H1 (cell line): ENCODE measurements around the gene TOR1AIP1. TPM values are rescaled to one million over a fixed set of nuclear protein-coding genes. Genes with fewer than 3 reads are reported as not detected.

Experiments
- CTCF ChIA-PET: fragments of 300-600 bp; sonication (Branson Sonifier 250); formaldehyde crosslinking; loops from one replicate; lab custom pipeline; 2021; ENCODE audit not compliant: partially characterized antibody; lab: Charles Lee
- POLR2A ChIA-PET: fragments of 300-600 bp; sonication (Branson Sonifier 250); formaldehyde crosslinking; loops from one replicate; lab custom pipeline; 2021; ENCODE audit warnings: inconsistent platforms; ENCODE audit not compliant: partially characterized antibody; lab: Charles Lee
- DNase-seq, 2 experiments: peaks; one replicate each; pipeline versions ENCODE4 v3.0.0 to v3.0.0-alpha.2; 2010 to 2022; ENCODE audit warnings: low spot score in 2 of 2, low read depth in 1 of 2, mixed read lengths in 1 of 2
- FAIRE-seq: peaks from 2 replicates; lab custom pipeline; 2011; peaks lifted over from hg19 to GRCh38; lab: Jason Lieb, UNC
- H2AFZ ChIP-seq: 2 replicates; pipeline ENCODE4 v1.8.1; 2012; ENCODE audit warnings: low read length, inconsistent platforms
- H2AK5ac ChIP-seq: 2 replicates; pipeline ENCODE4 v1.6.1; 2013; ENCODE audit warnings: low read depth, low read length
- H2BK120ac ChIP-seq: replicated peaks from 2 replicates; pipeline ENCODE3; 2013; ENCODE audit warnings: low read depth, low read length, inconsistent platforms
- H2BK12ac ChIP-seq: 2 replicates; pipeline ENCODE4 v1.6.1; 2013; ENCODE audit warnings: low read depth, low read length
- H2BK15ac ChIP-seq: 2 replicates; pipeline ENCODE4 v1.6.1; 2013; ENCODE audit warnings: low read length
- H2BK20ac ChIP-seq: 2 replicates; pipeline ENCODE4 v1.6.1; 2013; ENCODE audit warnings: low read length
- H2BK5ac ChIP-seq: 2 replicates; pipeline ENCODE4 v1.6.1; 2013; ENCODE audit warnings: low read depth, low read length
- H3K14ac ChIP-seq: 2 replicates; pipeline ENCODE4 v1.6.1; 2013; ENCODE audit warnings: inconsistent platforms; ENCODE audit not compliant: insufficient read length
- H3K18ac ChIP-seq: 2 replicates; pipeline ENCODE4 v1.6.1; 2013; ENCODE audit warnings: low read length; ENCODE audit errors: extremely low read depth
- H3K23ac ChIP-seq: 2 replicates; pipeline ENCODE4 v1.6.1; 2013; ENCODE audit warnings: inconsistent platforms; ENCODE audit not compliant: insufficient read length
- H3K23me2 ChIP-seq: 2 replicates; pipeline ENCODE4 v1.6.1; 2013; ENCODE audit warnings: low read depth, low read length
- H3K27ac ChIP-seq: 2 replicates; pipeline ENCODE4 v1.6.1; 2011; ENCODE audit warnings: low read depth, low read length, inconsistent platforms
- H3K27me3 ChIP-seq, 4 experiments: replicated peaks in 1 of 4; 1 replicate in 1 of 4; 2 replicates in 3 of 4; pipeline versions ENCODE4 v1.6.1 to v1.8.1; 2011 to 2013; ENCODE audit warnings: low read length in 3 of 4, mild to moderate bottlenecking in 3 of 4, inconsistent platforms in 2 of 4, mixed read lengths in 2 of 4, moderate library complexity in 1 of 4; ENCODE audit not compliant: control insufficient read depth in 3 of 4, insufficient read depth in 3 of 4; ENCODE audit errors: extremely low read depth in 1 of 4
- H3K36me3 ChIP-seq, 4 experiments: 2 replicates each; pipeline versions ENCODE4 v1.6.1 to v1.8.1; 2011 to 2013; ENCODE audit warnings: mild to moderate bottlenecking in 4 of 4, low read length in 3 of 4, moderate library complexity in 2 of 4, control low read depth in 1 of 4, inconsistent platforms in 1 of 4; ENCODE audit not compliant: insufficient read depth in 4 of 4, control insufficient read depth in 2 of 4
- H3K4ac ChIP-seq: replicated peaks from 2 replicates; pipeline ENCODE3; 2013; ENCODE audit warnings: low read length, low read depth, mixed read lengths, inconsistent platforms; ENCODE audit not compliant: insufficient read length
- H3K4me1 ChIP-seq, 4 experiments: replicated peaks in 1 of 4; 1 replicate in 1 of 4; 2 replicates in 3 of 4; pipeline versions ENCODE4 v1.6.1 to v1.8.1; 2011 to 2013; ENCODE audit warnings: low read length in 3 of 4, inconsistent platforms in 2 of 4, mixed read lengths in 1 of 4; ENCODE audit not compliant: insufficient read depth in 4 of 4, control insufficient read depth in 3 of 4
- H3K4me2 ChIP-seq, 2 experiments: 2 replicates each; pipeline versions ENCODE4 v1.6.1 to v1.8.1; 2011 to 2013; ENCODE audit warnings: low read depth in 2 of 2, low read length in 2 of 2, control low read depth in 1 of 2, inconsistent platforms in 1 of 2, mild to moderate bottlenecking in 1 of 2; ENCODE audit not compliant: insufficient read depth in 1 of 2
- H3K4me3 ChIP-seq, 4 experiments: fragments of 200-600, 300-600 bp in 1 of 4; sonication (generic), shearing (Covaris generic), sonication (Bioruptor Twin) in 1 of 4; 2 replicates each; pipeline versions ENCODE4 v1.5.1 to v1.8.1; 2011 to 2016; ENCODE audit warnings: low read length in 4 of 4, low read depth in 3 of 4, control low read depth in 2 of 4, inconsistent platforms in 2 of 4, mild to moderate bottlenecking in 2 of 4, mixed read lengths in 1 of 4, moderate library complexity in 1 of 4; ENCODE audit not compliant: insufficient read depth in 2 of 4; ENCODE audit errors: extremely low read depth in 1 of 4
- H3K56ac ChIP-seq: replicated peaks from 2 replicates; pipeline ENCODE3; 2013; ENCODE audit warnings: low read depth, mild to moderate bottlenecking, mixed read lengths, low read length, inconsistent platforms; ENCODE audit not compliant: insufficient read length
- H3K79me1 ChIP-seq: 2 replicates; pipeline ENCODE4 v1.6.1; 2013; ENCODE audit warnings: low read depth, low read length, control low read depth
- H3K79me2 ChIP-seq, 2 experiments: 2 replicates each; pipeline versions ENCODE4 v1.6.1 to v1.8.1; 2012 to 2013; ENCODE audit warnings: low read length in 2 of 2, mild to moderate bottlenecking in 2 of 2, inconsistent platforms in 1 of 2; ENCODE audit not compliant: insufficient read depth in 2 of 2, control insufficient read depth in 1 of 2
- H3K9ac ChIP-seq, 4 experiments: replicated peaks in 1 of 4; 1 replicate in 1 of 4; 2 replicates in 3 of 4; pipeline versions ENCODE4 v1.6.1 to v1.8.1; 2011 to 2013; ENCODE audit warnings: low read depth in 3 of 4, low read length in 3 of 4, control low read depth in 2 of 4, mild to moderate bottlenecking in 2 of 4, moderate library complexity in 2 of 4, inconsistent platforms in 1 of 4; ENCODE audit errors: extremely low read depth in 1 of 4
- H3K9me3 ChIP-seq, 2 experiments: 2 replicates each; pipeline versions ENCODE4 v1.6.1 to v1.8.1; 2012 to 2013; ENCODE audit warnings: mild to moderate bottlenecking in 2 of 2, moderate library complexity in 2 of 2, control low read depth in 1 of 2, inconsistent platforms in 1 of 2, low read depth in 1 of 2, low read length in 1 of 2, mixed read lengths in 1 of 2; ENCODE audit not compliant: insufficient read depth in 2 of 2
- H4K20me1 ChIP-seq, 2 experiments: replicated peaks in 1 of 2; 2 replicates each; pipeline versions ENCODE3 to v1.8.1; 2011 to 2013; ENCODE audit warnings: inconsistent platforms in 2 of 2, low read length in 2 of 2, mild to moderate bottlenecking in 1 of 2; ENCODE audit not compliant: insufficient read depth in 2 of 2, control insufficient read depth in 1 of 2
- H4K5ac ChIP-seq: 2 replicates; pipeline ENCODE4 v1.6.1; 2013; ENCODE audit warnings: low read length, low read depth, mixed read lengths, inconsistent platforms; ENCODE audit not compliant: insufficient read length
- H4K8ac ChIP-seq: 2 replicates; pipeline ENCODE4 v1.8.0; 2013; ENCODE audit warnings: mild to moderate bottlenecking, moderate library complexity, low read length, inconsistent platforms; ENCODE audit not compliant: insufficient read depth; ENCODE audit errors: extremely low read depth
- H4K91ac ChIP-seq: replicated peaks from 2 replicates; pipeline ENCODE3; 2013; ENCODE audit warnings: low read length, mixed read lengths, inconsistent platforms; ENCODE audit not compliant: insufficient read length
- CTBP2 ChIP-seq: IDR thresholded peaks from 2 replicates; pipeline ENCODE4 v1.7.0; 2011; ENCODE audit warnings: borderline replicate concordance, mild to moderate bottlenecking, moderate library complexity, mixed read lengths, low read length; ENCODE audit not compliant: insufficient read depth, insufficient read length
- FOSL1 ChIP-seq: IDR thresholded peaks from 2 replicates; pipeline ENCODE4 v1.6.1; 2011; ENCODE audit warnings: mild to moderate bottlenecking, low read depth, low read length, moderate library complexity; ENCODE audit not compliant: insufficient read depth
- POLR2A ChIP-seq, 2 experiments: IDR thresholded peaks; 1 replicate in 1 of 2; 2 replicates in 1 of 2; pipeline ENCODE4 v1.6.1; 2011; ENCODE audit warnings: low read depth in 2 of 2, low read length in 2 of 2, mild to moderate bottlenecking in 2 of 2; ENCODE audit errors: control extremely low read depth in 1 of 2
- WGBS, 2 experiments: shearing (Covaris generic) in 1 of 2; methylation state at CpG; one replicate each; pipeline versions ENCODE4 v1.1.6 to v1.1.7; 2013 to 2015; ENCODE audit warnings: low lambda C conversion rate in 2 of 2, mixed read lengths in 2 of 2, inconsistent platforms in 1 of 2, low coverage in 1 of 2, missing lambda C conversion rate in 1 of 2; ENCODE audit not compliant: insufficient replicate concordance in 2 of 2, insufficient coverage in 1 of 2, insufficient read length in 1 of 2; ENCODE audit errors: extremely low coverage in 1 of 2, missing lambda C conversion rate in 1 of 2; 5-methylcytosine and 5-hydroxymethylcytosine counted together
- polyA plus RNA-seq, 7 experiments: library from polyadenylated mRNA; depleted of rRNA in 3 of 7; stranded (reverse) in 5 of 7; unstranded in 2 of 7; fragments of >200 nt in 5 of 7; fragments of 200-250 nt in 2 of 7; gene quantifications; 1 replicate in 5 of 7; 2 replicates in 1 of 7; 4 replicates in 1 of 7; pipeline versions ENCODE4 v1.2.1 to v1.2.3, GENCODE V29; 2011 to 2013; ENCODE audit warnings: missing spikeins in 2 of 7, mixed read lengths in 2 of 7
- total RNA-seq: library from RNA; stranded (reverse); fragmentation: NEBNext Ultra II Directional; extraction: Animal tissue kit (Norgen Biotek cat#: 25700); gene quantifications from 2 replicates; pipeline ENCODE4 v1.2.1, GENCODE V29; 2021

The TOR1AIP1 gene
- total and polyA plus RNA-seq, 2 of the 8 experiments (the other 6 are each of a cell fraction or from before 2014, with no cell fraction given) = 5.7 to 22.8 TPM

- whole genome bisulfite sequencing, 2 experiments = 13% methylated on average over 3 of the region's 3 CpGs; no CpG with 5 or more reads in 1 of the 2 experiments
- ChIA-PET POLR2A (interaction anchor here (1.1 to 2.9 kb wide), 3 partner anchors 13 to 73 kb away, joined by 3 to 16 read pairs (median 5); partner anchors contain the start of gene TOR1AIP1), CTCF (interaction anchor here (1.3 to 2.9 kb wide), 2 partner anchors 13 to 73 kb away, joined by 3 to 7 read pairs; no protein-coding TSS in a partner anchor)
- Histone ChIP-seq H2AFZ (no peak overlapping the region), H3K4ac (no peak overlapping the region), H4K20me1 (no peaks in the 10 kb centered on the region), H3K56ac (no peak overlapping the region), H2BK20ac (no peak overlapping the region), H3K23me2 (peaks cover 8% of the 10 kb centered on the region), H3K4me2 (peak overlapping the region; percentile 65 to 80), H4K91ac (no peak overlapping the region), H2AK5ac (no peak overlapping the region), H2BK5ac (no peak overlapping the region), H3K14ac (no peak overlapping the region), H4K5ac (no peak overlapping the region), H3K79me1 (no peaks in the 10 kb centered on the region), H3K27ac (no peak overlapping the region), H3K9me3 (no peaks in the 10 kb centered on the region), H3K4me3 (peak overlapping the region; percentile 74 to 90 (median 83)), H3K23ac (no peak overlapping the region), H2BK12ac (no peak overlapping the region), H4K8ac (no peak overlapping the region)
- TF ChIP-seq POLR2A (IDR thresholded peaks at IDR 0.05; ENCODE audit: control extremely low read depth in 1 of 2, low read depth in 2 of 2, low read length in 2 of 2) (no peak), FOSL1 (no peak), CTBP2 (no peak)
- TF ChIP-seq, all 59 proteins: peak for 0
- DNase-seq = no peak
- H3K4me1 ChIP-seq = peaks cover 0 to 4% (median 0%) of the 10 kb centered on the region in 4 experiments; a peak in 2 of 7 replicates
- H3K27me3 ChIP-seq = no peaks in the 10 kb centered on the region
- no peak overlapping the region for H2BK120ac ChIP-seq
- H3K79me2 ChIP-seq = peaks cover 0 to 55% of the 10 kb centered on the region in 2 experiments; a peak in 3 of 4 replicates
- no peaks in the 10 kb centered on the region for H3K36me3 ChIP-seq
- FAIRE-seq = no peak
- no peak overlapping the region for H2BK15ac ChIP-seq
- H3K9ac ChIP-seq = peak overlapping the region in 2 of 4 experiments; percentile 14 to 92; a peak in 3 of 7 replicates
- no peak overlapping the region for H3K18ac ChIP-seq
These were observed 73.6 kb downstream of the TOR1AIP1 start for GRCh38 chr1:179955731-179956130.
